ENCODE measurements around the gene COQ8A.

GRCh38 chr1:226890331-226891108, 49.6 kb upstream of the COQ8A start:
- no peak for TF ChIP-seq CTCF (IDR thresholded peaks at IDR 0.05)
- TF ChIP-seq POLR2A (IDR thresholded peaks at IDR 0.05) = no peak
- TF ChIP-seq POLR2AphosphoS5 (IDR thresholded peaks at IDR 0.05) = no peak

All from prostate gland (tissue), 2 donors.